NCI-H2081 treated with DMSO at 0.1 percent for 48 hours (cell line): ENCODE measurements around the gene CABLES2.
"Not testable (repeated sequence)": the region's sequence is repeated elsewhere in the genome, so short reads cannot be mapped to it uniquely, and the experiment has no call there.

Source experiments
- DNase-seq: peaks from one replicate; lab custom pipeline; 2025; lab: John Stamatoyannopoulos, UW

CABLES2 gene

DNA sequence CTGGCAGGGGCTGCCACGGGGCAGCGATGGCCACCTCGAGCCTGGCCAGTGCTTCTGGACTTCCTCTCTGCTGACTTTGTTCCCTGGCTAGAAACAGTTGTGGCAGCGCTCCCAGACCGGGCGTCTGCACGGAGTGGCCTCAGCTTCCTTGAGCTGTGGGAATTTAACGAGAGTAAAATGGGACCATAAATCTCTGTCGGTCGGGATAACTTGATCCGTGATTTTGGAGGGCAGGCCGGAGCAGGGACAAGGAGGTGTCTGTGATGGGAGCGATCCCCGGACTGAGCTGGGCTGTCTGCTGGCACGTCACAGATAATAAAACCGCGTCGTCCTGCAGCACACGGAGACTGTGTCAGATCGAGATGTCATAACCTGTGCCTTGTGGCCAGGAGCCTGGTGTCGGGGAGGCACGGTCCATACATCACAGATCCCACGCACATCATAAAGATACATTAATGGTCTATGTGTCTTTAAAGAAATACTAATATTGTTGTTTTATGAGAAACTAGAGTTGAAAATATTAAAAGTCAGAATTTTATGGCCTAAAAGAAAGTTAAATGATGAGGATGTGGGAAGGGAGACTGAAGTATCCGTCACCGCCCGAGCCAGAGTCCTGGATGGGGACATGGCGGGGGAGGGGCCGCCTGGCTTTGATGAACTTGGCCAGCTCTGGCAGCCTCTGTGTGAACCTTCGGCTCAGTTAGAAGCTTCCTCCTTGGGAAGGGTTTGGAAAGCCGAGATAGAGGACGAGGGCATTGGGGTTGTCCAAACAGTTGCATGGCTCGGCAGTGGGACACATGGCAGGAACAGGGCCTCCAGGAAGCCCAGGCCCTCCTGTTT, 26.8 kb upstream of the CABLES2 start:
- DNase-seq = no peak

DNA sequence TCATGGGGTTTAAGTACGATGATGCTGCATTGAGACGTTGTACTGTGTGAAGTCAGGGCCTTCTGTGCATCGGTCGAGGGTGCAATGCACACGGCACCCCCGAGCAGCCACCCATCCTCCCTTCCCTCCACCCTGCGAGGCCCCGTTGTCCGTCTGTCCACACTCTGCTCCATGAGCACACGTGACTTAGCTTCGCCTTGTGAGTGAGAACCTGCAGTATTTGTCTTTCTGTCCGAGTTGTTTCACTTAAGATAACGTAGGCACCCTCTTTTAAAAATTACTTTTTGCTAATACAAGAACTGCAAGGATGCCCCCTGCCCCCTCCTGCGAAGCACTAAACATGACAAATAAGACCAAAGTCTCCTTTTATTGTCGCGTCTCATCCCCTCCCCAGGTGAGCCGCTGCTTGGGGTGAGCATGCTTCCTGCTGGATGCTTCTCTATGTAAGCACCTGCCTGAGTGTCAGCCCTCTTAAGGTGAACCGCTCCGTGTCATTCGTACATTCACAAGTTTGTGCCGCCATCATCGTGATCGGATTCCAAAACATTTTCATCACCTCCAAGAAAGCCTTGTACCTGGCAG, 23.9 kb upstream of the CABLES2 start:
- no peak for DNase-seq

DNA sequence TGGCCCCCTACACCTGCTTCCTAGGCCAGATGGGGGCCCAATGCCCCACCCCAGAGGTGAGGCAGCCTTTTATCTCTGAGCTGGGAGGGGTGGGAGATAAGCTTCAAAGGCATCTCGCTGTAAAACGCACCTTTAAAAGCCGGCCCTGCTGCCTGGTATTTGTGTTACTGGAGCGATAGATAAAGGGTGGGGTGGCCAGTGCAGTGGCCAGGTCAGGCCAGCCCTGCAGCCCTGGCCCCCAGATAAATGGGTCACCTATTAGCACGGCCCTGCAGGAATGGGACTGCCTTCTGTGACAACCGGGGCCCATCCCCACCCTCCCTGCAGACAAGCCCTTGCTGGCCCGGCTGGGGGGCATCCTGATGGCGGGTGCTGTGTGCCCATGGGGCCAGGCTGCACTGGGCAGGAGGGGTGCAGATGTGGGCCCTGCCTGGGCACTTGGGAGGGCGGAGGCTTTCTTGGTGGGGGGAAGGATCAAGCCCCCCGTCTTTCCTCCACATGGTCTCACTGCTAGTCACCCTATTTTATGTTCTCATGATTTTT, 23.3 kb upstream of the CABLES2 start:
- no peak for DNase-seq

DNA sequence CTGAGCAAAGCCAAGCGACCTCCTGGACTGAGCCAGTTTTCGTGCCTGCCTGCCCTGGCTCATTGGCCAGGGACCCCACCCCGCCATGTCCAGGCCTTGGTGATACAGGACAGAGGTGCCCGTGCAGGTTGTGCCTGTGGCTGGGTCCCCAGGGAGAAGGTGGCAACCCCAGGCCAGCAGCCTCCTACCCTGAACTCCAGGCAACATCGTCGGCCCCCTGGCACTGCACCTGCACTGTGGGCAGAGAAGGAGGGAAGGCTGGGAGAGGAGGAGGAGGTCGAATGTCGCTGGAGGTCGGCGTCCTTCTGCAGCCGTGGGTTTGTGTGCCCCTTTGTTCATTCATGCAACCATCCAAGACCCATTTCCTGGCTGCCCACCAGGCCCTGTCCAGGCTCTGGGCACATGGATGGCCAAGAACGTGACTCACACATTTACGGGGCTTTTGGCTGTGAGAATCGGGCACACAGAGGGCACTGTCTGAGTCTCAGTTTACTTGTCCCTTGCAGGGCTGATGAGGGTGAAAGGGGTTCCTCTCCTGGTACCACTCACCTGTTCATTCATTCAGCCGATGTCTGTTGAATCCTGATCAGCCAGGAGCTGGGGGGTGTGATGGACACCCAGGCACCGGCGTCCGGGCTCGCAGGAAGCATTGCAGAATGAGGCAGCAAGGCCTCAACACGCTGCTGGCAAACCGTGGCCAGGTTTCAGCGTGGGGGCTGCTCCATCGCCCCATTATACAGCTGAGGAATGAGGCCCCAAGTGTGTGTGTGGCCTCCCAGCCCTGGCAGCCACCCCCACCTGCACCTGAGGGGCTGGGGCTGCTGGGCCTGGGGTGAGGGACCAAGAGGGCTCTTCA, 22.6 kb upstream of the CABLES2 start:
- DNase-seq = no peak

DNA sequence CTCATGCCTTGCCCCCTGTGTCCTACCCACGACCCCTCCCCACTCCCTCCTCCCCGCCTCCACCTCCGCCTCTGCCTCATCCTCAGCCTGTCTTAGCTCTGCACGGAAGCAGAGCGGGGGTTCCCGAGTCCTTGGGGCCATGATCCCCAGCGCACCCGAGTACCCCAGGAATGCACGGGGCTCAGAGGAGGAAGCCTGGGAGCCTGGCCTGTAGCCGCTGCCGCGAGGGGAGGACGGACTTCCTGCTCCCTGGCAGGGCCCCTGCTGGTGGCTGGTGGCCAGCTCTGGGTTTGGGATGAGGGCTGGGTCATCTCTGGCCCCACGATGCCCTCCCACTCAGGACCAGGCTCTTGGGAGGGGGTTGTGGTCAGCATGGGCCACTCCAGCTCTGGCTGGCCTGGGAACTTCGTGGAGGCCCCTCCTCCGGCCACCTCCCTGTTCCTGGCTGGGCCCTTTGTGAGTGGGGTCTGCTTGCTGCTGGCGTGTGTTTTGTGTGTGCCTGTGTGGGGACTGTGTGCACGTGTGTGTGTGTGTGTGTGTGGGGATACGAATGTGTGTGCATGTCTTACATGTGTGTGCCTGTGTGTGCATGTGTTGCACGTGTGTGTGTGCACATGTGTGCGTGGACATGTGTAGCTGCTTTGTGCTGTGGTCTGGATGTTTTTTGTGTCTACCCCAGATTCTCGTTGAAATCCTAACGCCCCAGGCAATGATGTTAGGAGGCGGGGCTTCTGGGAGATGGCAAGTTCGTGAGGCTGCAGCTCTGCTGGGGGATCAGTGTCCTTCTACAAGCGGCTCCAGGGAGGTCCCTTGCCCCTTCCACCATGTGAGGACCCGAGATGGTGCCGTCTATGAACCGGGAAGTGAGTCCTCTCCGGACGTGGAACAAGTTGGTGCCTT, 21.6 kb upstream of the CABLES2 start:
- no peak for DNase-seq

DNA sequence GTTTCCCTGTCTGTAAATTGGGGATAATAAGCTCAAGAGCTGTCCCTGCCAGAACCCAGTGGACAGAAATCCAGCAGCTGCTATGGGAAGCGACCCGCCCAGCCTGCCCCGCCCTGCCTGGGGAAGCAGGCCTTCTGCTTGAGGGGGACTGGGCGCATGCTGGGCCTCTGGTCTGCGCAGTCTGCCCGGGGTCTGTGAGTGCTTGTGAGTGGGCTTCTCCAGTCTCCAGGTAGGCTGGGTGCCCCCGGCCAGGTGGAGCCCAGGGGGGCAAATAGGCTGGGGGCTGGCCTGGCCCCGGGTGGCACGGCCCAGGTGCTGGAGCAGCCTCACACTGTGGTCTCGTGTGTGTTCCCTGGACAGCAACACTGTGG, 20.9 kb upstream of the CABLES2 start:
- DNase-seq = no peak

DNA sequence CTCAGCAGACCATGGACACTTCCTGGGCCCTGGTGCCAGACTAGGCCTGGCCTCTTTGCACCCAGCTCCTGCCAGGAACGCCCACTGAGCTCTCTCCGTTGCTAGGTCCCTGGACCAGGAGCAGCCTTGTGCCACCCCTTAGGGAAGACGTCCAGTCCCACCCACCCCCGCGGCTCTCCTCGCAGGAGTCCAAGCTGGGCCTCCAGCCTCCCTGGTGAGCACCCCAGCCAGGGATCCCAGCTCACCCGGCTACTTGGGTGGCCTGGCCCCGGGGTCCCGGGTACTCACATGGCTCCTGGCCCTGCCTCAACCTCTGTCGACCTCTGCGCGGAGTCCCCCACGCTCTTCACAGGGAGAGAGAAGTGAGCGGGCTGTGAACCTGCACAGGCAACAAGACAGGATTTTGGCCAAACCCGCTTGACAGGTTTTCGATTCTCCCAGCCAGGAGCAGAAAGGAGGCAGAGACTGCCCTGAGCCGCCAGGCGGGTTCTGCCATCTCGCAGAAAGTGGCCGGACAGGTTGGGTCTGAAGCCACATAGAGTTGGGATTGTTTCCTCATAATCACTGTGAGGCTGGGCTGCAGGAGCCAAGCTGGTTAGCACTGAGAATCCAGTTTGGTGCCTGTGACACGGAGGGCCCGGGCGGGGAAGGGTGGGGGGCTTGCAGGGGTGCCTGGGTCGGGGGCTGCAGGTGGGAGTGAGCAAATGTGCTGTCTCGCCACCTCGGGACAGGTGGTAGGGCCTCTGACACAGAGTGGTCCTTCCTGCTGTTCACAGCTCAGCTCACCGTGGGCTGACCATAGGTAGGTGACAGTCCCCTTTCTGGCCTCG, 20.3 kb upstream of the CABLES2 start, which contains the start of gene RBBP8NL:
Gene RBBP8NL, minus strand, starts transcription at position 368 of the 830 bp plus-strand sequence. CDS start 7,892 bp downstream, outside the sequence.
- no peak for DNase-seq

DNA sequence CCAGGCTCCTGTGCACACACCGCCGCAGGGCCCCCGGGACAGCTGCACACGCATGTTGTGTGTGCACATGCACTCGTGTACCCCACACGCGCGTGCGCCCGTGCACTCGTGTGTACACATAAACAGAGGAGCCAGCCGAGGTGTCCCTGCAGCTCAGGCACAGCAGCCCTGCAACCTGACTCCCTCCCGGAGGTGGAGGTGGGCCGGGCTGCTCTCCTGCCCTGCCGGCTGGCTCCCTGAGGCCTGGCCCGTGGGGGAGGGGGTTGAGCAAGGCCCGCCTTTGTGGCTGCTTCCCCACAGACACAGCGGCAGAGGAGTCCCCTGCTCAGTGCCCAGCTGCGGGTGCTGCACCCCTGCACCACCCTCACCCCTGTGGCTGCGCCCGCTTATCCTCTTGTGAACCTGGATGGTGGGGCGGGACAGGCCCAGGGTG, 19.6 kb upstream of the CABLES2 start:
- no peak for DNase-seq

DNA sequence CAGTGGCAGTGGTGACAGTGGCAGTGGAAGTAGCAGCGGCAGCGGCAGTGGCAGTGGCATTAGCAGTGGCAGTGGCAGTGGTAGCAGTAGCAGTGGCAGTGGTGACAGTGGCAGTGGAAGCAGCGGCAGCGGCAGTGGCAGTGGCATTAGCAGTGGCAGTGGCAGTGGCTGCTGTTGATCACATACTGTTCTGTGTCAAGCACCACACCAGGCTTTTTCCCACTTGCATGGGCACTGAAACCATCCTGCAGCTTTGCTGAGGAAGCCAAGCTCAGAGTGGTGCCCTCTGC, 18.9 kb upstream of the CABLES2 start:
- DNase-seq = not testable (repeated sequence)

DNA sequence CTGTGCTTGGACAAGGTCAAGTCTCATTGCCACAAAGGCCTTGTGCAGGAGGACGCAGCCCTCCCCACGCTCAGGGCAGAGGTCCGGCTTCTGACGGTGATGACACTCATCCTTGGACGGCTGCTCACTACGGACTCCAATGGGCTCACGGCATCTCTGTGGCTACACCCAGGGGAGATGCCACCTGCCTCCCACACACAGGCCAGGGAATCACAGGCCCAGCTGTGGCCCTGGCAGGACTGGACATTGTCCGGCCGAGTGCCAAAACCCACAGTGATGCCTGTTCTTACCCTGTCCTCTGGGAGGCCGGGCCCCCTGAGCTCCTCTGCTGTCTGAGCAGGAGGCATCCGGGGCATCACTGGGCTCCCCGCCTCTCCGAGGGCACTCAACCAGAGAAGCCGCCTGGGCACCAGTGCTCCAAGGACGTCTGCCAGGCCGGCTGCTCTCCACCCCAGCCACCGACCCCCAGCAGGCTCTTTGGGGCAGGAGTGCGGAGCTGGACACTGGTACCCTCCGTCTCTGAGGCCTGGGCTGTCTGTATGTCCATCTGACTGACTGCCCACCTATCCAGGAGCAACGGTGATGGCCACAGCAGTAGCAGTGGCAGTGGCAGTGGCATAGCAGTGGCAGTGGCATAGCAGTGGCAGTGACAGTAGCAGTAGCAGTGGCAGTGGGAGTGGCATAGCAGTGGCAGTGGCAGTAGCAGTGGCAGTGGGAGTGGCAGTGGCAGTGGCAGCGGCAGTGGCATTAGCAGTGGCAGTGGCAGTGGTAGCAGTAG, 18.4 kb upstream of the CABLES2 start:
- no peak for DNase-seq

DNA sequence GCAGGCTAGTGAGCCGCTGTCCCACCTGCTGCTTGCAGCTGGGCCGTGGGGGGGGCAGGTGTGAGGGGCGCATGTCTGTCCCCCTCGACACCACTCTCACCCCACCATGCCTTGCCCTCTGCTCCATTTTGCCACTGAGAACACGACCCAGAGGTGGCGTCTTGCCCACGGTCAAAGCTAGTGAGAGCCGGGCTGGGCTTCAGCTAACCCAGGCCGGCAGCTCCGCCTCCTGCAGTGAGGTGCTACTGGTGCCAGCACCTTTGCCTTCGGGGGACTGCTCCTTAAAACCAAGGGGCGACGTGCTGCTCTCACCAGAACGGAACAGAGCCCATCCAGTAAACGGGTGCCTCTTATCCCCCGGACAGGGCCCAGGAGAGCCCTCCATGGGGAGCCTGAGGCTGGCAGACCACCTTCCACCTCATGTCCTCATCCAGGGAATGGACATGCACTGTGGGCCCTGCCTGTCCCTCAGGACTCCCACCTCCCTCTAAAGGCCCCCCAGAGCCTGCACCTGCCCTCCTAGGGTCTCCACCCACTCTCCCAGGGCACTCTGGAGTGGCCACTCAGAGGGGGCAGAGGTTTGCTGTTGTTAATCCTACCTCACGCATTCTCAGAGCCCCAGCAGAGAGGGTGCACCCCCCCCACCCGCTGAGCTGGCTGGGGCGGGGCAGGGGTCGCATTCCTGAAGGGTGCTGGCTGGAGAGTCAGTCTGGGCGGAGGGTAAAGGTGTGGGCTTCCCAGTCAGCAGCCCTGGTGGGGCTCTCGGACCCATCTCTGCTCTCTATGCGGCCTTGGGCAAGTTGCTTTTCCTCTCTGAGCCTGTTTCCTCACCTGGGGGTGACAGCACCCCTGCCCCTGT, 17.4 kb upstream of the CABLES2 start:
- no peak for DNase-seq

DNA sequence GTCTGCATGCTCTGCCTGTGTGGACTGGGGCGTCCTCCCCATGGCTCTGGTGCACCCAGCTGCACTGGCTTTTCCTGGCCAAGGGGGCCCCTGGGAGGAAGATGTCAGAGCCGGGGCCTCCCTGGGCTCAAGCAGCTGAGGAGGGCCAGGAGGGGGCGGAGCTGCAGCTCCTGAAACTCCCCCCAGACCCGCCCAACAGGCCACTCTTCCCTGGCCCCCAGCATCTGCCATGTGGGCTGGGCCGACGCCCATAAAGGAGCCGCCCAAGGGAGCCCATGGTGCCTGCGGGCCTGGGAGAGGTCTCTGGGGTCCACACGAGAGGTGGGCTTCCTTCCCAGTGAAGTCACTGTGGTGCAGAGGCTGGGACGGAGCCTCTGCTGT, 16.2 kb upstream of the CABLES2 start:
- DNase-seq = no peak

DNA sequence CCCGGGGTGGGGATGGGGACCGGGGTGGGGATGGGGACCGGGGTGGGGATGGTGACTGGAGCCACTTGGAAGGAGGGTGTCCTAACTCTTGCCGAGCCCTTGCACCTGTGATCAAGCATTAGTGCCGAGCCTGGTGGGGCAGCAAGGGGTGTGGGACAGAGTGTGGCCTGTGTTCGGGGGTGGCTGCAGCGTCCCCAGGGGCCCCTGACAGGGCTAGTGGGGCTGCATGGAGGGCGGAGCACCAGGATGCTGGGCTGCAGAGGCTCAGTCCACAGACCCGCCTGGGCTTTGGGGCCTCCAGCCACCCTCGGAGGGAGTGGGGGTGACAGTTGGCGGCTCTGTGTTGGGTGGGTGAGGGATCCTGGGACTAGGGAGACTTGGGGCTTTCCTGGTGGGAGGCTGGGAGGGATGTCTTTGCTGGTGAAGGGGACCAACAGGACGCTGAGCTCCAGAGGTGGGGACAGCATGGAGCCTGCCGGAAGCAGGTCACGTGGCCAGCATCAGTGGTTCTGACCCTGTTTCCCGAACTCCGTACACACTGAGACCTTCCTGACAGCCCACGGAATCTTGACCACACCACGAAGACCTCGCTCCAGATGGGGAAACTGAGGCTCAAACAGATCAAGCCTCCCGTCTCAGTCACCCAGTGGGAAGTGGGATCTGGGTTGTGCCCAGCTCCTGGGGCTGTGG, 15.7 kb upstream of the CABLES2 start:
- DNase-seq = no peak

DNA sequence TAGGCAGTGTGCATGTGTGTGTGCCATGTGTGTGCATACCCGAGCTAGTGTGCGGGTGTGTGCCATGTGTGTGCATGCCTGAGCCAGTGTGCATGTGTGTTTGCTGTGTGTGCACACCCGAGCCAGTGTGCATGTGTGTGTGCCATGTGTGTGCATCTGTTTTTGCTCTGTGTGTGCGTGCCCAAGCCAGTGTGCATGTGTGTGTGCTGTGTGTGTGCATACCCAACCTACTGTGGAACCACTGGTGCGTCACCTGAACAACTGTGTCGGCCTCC, 14.6 kb upstream of the CABLES2 start:
- no peak for DNase-seq

DNA sequence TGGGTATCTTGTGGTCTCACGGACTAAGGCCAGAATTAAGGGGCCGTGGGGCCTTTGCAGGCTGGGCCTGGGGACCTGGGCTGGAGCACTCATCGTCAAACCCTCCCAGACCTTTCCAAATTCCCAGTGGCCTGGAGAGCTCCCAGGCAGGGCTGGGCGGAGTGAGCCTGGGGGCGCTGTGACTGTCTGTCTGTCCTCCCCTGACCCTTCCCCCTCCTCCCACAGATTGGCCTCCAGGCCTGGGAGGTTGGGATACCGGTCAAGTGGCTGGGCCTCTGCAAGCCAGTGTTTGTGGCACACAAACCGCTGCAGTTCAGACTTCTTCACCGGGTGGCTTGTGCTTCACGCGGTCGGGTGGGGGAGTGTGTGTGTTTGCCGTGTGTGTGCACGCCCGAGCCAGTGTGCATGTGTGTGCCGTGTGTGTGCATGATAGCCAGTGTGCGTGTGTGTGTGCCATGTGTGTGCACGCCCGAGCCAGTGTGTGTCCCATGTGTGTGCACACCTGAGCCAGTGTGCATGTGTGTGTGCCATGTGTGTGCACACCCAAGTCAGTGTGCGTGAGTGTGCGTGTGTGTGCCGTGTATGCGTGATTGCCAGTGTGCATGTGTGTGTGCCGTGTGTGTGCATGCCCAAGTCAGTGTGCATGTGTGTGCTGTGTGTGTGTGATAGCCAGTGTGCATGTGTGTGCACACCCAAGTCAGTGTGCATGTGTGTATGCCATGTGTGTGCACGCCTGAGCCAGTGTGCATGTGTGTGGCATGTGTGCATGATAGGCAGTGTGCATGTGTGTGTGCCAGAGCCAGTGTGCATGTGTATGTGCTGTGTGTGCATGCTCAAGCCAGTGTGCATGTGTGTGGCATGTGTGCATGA, 14.0 kb upstream of the CABLES2 start:
- no peak for DNase-seq

DNA sequence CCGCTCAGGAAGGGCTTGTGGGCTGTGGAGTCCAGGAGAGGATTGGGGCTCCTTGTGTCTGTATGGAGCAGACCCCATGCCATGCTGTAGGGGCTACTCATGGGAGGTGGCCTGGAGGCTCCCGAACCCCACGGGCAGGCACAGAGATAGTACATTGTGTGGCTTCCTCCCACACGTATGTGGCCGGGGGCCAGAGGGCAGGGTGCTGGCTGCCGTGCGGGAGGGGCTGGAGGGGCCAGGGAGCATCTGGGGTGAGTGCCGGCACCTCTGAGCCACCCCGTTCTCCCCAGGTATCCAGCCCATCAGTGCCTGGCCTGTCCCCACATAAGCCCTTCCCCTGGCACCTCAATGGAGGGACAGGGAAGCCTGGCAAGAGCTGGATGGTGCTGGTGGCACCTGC, 12.7 kb upstream of the CABLES2 start:
- no peak for DNase-seq

DNA sequence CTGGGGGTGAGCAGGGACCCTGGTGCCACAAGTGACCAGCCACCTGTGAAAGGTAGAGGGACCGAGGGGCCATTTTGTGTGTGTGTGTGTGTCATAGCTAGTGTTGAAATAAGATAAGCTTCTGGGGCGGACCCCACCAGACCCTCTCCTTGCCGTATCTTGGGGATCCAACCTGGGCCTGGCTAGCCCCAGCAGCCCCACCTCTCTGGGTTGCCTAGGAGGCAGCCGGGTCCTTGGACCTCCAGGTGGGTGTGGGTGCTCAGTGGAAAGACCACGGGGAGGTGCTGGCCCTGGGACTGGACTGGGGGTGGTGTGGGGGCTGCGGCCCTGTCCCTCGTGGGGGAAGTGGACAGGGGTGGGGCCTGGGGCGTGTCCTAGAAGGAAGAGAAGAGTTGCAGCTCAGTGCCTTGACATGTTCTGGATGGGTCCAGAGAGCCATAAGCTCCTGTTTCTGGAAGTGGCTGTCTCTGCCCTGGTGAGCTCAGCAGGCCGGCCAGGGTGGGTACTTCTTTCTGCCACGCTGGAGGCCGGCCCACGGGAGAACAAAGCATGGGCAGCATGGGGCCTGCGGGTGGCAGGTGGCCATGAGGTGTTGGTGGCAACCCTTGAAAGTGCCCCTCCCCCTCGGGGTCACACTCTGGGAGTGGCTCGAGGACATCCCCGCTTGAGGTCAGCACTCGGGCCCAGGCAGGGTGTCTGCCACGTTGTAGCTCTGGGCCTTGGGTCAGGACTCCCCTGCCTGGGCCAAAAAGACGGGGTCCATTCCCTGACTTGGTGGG, 11.8 kb upstream of the CABLES2 start:
- DNase-seq = no peak
